ENCODE data around the gene BPIFB4.

GRCh38 chr20:33071198-33071597 is 8.2 kb upstream of the BPIFB4 start:
- TF ChIP-seq CTCF (IDR thresholded peaks at IDR 0.05) (no peak), POLR2A (IDR thresholded peaks at IDR 0.05) (no peak)

All from heart left ventricle (tissue), 13 donors.